ENCODE measurements around the gene PRKCE. TPM values are rescaled to one million over a fixed set of nuclear protein-coding genes. Genes with fewer than 3 reads are reported as not detected.

PRKCE gene
- total RNA-seq, 1 experiment from 2014 or later, result 14.8 TPM

- Histone ChIP-seq H2AFZ (ENCODE audit: low read depth, low read length, poor library complexity, severe bottlenecking) (no peak overlapping the region), H3K36me3 (ENCODE audit: control insufficient read depth in 1 of 2, insufficient read depth in 2 of 2, low read length in 2 of 2) (no peaks in the 10 kb centered on the region), H3K9me2 (ENCODE audit: insufficient read depth) (no peaks in the 10 kb centered on the region), H3K9me3 (ENCODE audit: control insufficient read depth in 1 of 2, insufficient read depth in 1 of 2, low read depth in 1 of 2, low read length in 2 of 2) (no peaks in the 10 kb centered on the region), H3K79me2 (ENCODE audit: insufficient read depth, low read length) (no peaks in the 10 kb centered on the region), H4K20me1 (ENCODE audit: insufficient read depth) (no peaks in the 10 kb centered on the region), H3K4me1 (ENCODE audit: control insufficient read depth in 1 of 2, insufficient read depth in 2 of 2, low read length in 2 of 2) (peaks cover 21 to 42% of the 10 kb centered on the region in 2 experiments), H3K4me2 (ENCODE audit: low read length) (peak overlapping the region; percentile 57), H3K4me3 (replicated peaks in 1 of 2; ENCODE audit: low read depth in 1 of 2, low read length in 2 of 2) (no peak overlapping the region), H3K27me3 (ENCODE audit: insufficient read depth, low read length) (no peaks in the 10 kb centered on the region), H3K9ac (ENCODE audit: low read length) (0 out of 2 replicates have a peak overlapping the region, but pooled peaks have one; percentile 1), H3K27ac (ENCODE audit: low read depth, low read length) (peak overlapping the region; percentile 57)
- DNase-seq (ENCODE audit: low read depth, low spot score), result peak; percentile 24
- RAD21 ChIA-PET (ENCODE audit: low non-redundant PET in 1 of 2, low total read pairs in 2 of 2, uncharacterized antibody in 2 of 2, unreplicated experiment in 2 of 2), result no interaction called here
- ATAC-seq, result peak; percentile 71
- POLR2A ChIA-PET, result interaction anchor here (0.7 kb wide), 1 partner anchor 126 kb away, joined by 3 read pairs; the partner anchor contains the start of gene EPAS1
- intact Hi-C loops (cut with micrococcal nuclease), result no loop called here
- no TSS peak for BruUV-seq (replicated peaks)
- CTCF ChIA-PET, result interaction anchor here (1.4 kb wide), 1 partner anchor 109 kb away, joined by 5 read pairs; no protein-coding TSS in a partner anchor
- TF ChIP-seq EZH2phosphoT487 (IDR thresholded peaks at IDR 0.05; ENCODE audit: borderline replicate concordance) (no peak), JUND (IDR thresholded peaks at IDR 0.05) (peak; percentile 75), POLR2A (IDR thresholded peaks at IDR 0.05; ENCODE audit: borderline replicate concordance, extremely low read depth, insufficient read depth, insufficient read length) (no peak), SIN3A (IDR thresholded peaks at IDR 0.05; ENCODE audit: low read depth) (no peak), EZH2 (IDR thresholded peaks at IDR 0.05) (no peak), SP1 (IDR thresholded peaks at IDR 0.05; ENCODE audit: low read depth) (peak; percentile 59; the same call in 1 of the 2 replicates), ELF1 (IDR thresholded peaks at IDR 0.05; ENCODE audit: borderline replicate concordance, low read depth) (no peak), ZBTB33 (IDR thresholded peaks at IDR 0.05; ENCODE audit: extremely low read depth, insufficient replicate concordance, low read length) (no peak), ZNF274 (IDR thresholded peaks at IDR 0.05; ENCODE audit: low read depth, low read length) (no peak), EGR1 (IDR thresholded peaks at IDR 0.05; ENCODE audit: low read depth) (no peak), MAX (IDR thresholded peaks at IDR 0.05) (no peak), YY1 (IDR thresholded peaks at IDR 0.05; ENCODE audit: extremely low read depth, insufficient replicate concordance, low read depth, low read length) (no peak), ZFX (IDR thresholded peaks at IDR 0.05) (no peak), RAD21 (IDR thresholded peaks at IDR 0.05; ENCODE audit: low read depth) (no peak), ATF3 (IDR thresholded peaks at IDR 0.05) (no peak), CEBPB (IDR thresholded peaks at IDR 0.05; ENCODE audit: low read depth) (no peak), CBX3 (IDR thresholded peaks at IDR 0.05; ENCODE audit: low read depth) (no peak), TCF7L2 (IDR thresholded peaks at IDR 0.05; ENCODE audit: borderline replicate concordance, extremely low read depth, insufficient read depth, insufficient read length) (no peak), SRF (IDR thresholded peaks at IDR 0.05; ENCODE audit: low read depth) (no peak), REST (IDR thresholded peaks at IDR 0.05; ENCODE audit: low read depth) (no peak), FOSL1 (IDR thresholded peaks at IDR 0.05; ENCODE audit: low read depth) (peak; percentile 89)
Measured at GRCh38 chr2:46171411-46171953, 520.0 kb downstream of the PRKCE start.
